Measurements from ENCODE around the gene PIGA. TPM values are rescaled to one million over a fixed set of nuclear protein-coding genes. Genes with fewer than 3 reads are reported as not detected.

PIGA gene
- polyA plus RNA-seq, 2 of the 4 experiments (the other 2 are of a cell fraction), result 9.5 to 21.2 TPM

DNA sequence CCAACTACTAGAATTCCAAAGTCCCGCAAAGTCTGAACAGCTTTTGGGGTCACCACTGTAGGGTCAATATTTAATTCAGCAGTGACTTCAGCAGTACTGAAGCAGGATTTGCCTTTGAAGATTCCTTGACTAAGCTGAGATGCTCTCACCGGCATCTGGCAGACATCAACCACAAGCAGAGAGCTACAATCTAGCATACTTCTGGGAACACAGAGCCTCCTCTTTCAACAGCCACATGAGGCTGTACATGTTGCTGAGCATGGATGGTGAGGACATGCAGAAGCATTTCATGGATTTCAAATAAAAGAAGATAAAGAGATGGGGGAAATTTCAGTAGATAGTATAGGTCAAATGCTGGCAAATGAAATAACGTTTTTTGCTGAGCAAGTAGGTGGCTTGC lies 13.3 kb downstream of the PIGA start:
- ChIA-PET CTCF (no interaction called here), POLR2A (no interaction called here)
- Histone ChIP-seq H3K4me1 (no peaks in the 10 kb centered on the region), H3K27ac (no peak overlapping the region), H3K4me2 (no peak overlapping the region), H3K4me3 (no peak overlapping the region), H3K9me3 (no peaks in the 10 kb centered on the region)
- FAIRE-seq (no peak), DNase-seq (ENCODE audit: low read depth in 1 of 2, low spot score in 1 of 2) (no peak), ATAC-seq (no peak)
- WGBS (ENCODE audit: missing lambda C conversion rate), result 78% methylated on average over 2 of the region's 3 CpGs
- TF ChIP-seq, protein P1, sequence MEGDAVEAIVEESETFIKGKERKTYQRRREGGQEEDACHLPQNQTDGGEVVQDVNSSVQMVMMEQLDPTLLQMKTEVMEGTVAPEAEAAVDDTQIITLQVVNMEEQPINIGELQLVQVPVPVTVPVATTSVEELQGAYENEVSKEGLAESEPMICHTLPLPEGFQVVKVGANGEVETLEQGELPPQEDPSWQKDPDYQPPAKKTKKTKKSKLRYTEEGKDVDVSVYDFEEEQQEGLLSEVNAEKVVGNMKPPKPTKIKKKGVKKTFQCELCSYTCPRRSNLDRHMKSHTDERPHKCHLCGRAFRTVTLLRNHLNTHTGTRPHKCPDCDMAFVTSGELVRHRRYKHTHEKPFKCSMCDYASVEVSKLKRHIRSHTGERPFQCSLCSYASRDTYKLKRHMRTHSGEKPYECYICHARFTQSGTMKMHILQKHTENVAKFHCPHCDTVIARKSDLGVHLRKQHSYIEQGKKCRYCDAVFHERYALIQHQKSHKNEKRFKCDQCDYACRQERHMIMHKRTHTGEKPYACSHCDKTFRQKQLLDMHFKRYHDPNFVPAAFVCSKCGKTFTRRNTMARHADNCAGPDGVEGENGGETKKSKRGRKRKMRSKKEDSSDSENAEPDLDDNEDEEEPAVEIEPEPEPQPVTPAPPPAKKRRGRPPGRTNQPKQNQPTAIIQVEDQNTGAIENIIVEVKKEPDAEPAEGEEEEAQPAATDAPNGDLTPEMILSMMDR (IDR thresholded peaks at IDR 0.05), result no peak
- no peak for TF ChIP-seq FOSB (CRISPR knock-in tag; IDR thresholded peaks at IDR 0.05)
- no peak for TF ChIP-seq HOXB5 (CRISPR knock-in tag; IDR thresholded peaks at IDR 0.05)
- no peak for TF ChIP-seq CHD4 (IDR thresholded peaks at IDR 0.05; ENCODE audit: borderline replicate concordance)
- TF ChIP-seq EHMT2 (IDR thresholded peaks at IDR 0.05; ENCODE audit: low read depth), result no peak
- no peak for TF ChIP-seq GATA3 (IDR thresholded peaks at IDR 0.05; ENCODE audit: borderline replicate concordance)
- TF ChIP-seq NPAS2 (CRISPR knock-in tag; IDR thresholded peaks at IDR 0.05; ENCODE audit: borderline replicate concordance), result no peak
- no peak for TF ChIP-seq NFE2L2 (conservative IDR thresholded peaks at IDR 0.05; ENCODE audit: low read length)
- TF ChIP-seq, protein P2, sequence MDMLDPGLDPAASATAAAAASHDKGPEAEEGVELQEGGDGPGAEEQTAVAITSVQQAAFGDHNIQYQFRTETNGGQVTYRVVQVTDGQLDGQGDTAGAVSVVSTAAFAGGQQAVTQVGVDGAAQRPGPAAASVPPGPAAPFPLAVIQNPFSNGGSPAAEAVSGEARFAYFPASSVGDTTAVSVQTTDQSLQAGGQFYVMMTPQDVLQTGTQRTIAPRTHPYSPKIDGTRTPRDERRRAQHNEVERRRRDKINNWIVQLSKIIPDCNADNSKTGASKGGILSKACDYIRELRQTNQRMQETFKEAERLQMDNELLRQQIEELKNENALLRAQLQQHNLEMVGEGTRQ (IDR thresholded peaks at IDR 0.05), result no peak
- no peak for TF ChIP-seq SREBF2 (IDR thresholded peaks at IDR 0.05)
- no peak for TF ChIP-seq FOSL2 (IDR thresholded peaks at IDR 0.05)
- no peak for TF ChIP-seq FOSL2 (CRISPR knock-in tag; IDR thresholded peaks at IDR 0.05)
- TF ChIP-seq, protein P3, sequence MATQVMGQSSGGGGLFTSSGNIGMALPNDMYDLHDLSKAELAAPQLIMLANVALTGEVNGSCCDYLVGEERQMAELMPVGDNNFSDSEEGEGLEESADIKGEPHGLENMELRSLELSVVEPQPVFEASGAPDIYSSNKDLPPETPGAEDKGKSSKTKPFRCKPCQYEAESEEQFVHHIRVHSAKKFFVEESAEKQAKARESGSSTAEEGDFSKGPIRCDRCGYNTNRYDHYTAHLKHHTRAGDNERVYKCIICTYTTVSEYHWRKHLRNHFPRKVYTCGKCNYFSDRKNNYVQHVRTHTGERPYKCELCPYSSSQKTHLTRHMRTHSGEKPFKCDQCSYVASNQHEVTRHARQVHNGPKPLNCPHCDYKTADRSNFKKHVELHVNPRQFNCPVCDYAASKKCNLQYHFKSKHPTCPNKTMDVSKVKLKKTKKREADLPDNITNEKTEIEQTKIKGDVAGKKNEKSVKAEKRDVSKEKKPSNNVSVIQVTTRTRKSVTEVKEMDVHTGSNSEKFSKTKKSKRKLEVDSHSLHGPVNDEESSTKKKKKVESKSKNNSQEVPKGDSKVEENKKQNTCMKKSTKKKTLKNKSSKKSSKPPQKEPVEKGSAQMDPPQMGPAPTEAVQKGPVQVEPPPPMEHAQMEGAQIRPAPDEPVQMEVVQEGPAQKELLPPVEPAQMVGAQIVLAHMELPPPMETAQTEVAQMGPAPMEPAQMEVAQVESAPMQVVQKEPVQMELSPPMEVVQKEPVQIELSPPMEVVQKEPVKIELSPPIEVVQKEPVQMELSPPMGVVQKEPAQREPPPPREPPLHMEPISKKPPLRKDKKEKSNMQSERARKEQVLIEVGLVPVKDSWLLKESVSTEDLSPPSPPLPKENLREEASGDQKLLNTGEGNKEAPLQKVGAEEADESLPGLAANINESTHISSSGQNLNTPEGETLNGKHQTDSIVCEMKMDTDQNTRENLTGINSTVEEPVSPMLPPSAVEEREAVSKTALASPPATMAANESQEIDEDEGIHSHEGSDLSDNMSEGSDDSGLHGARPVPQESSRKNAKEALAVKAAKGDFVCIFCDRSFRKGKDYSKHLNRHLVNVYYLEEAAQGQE (IDR thresholded peaks at IDR 0.05), result no peak
- TF ChIP-seq HEYL (CRISPR knock-in tag; IDR thresholded peaks at IDR 0.05), result no peak
- TF ChIP-seq ESRRA (IDR thresholded peaks at IDR 0.05; ENCODE audit: borderline replicate concordance, low read length), result no peak

DNA sequence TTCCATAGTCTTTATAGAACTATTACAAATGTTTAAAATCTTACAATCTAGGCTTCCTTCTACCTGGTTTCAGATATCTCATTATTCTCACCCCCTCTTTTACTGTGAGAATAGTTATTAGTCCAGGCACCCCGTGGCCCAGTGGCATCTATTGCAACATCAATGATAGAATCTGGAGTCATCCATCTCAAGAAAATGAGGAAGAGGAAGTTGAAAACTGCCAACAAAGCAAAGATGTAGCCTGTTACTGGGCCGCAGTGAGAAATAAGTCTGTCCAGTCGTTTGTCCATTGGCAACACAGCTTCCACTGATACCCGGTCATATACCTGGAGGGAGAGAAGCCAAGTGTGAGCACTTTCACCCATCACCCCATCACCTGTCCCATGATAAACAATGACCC lies 13.9 kb downstream of the PIGA start:
- no peak for TF ChIP-seq TFCP2L1 (CRISPR knock-in tag; IDR thresholded peaks at IDR 0.05)
- no peak for TF ChIP-seq HEYL (CRISPR knock-in tag; IDR thresholded peaks at IDR 0.05)
- TF ChIP-seq, protein P4, sequence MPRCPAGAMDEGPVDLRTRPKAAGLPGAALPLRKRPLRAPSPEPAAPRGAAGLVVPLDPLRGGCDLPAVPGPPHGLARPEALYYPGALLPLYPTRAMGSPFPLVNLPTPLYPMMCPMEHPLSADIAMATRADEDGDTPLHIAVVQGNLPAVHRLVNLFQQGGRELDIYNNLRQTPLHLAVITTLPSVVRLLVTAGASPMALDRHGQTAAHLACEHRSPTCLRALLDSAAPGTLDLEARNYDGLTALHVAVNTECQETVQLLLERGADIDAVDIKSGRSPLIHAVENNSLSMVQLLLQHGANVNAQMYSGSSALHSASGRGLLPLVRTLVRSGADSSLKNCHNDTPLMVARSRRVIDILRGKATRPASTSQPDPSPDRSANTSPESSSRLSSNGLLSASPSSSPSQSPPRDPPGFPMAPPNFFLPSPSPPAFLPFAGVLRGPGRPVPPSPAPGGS (IDR thresholded peaks at IDR 0.05), result no peak
- TF ChIP-seq TP53 (CRISPR knock-in tag; IDR thresholded peaks at IDR 0.05), result no peak
- no peak for TF ChIP-seq KDM5A (IDR thresholded peaks at IDR 0.05)
- no peak for TF ChIP-seq JUN (IDR thresholded peaks at IDR 0.05)
- TF ChIP-seq, protein P5, sequence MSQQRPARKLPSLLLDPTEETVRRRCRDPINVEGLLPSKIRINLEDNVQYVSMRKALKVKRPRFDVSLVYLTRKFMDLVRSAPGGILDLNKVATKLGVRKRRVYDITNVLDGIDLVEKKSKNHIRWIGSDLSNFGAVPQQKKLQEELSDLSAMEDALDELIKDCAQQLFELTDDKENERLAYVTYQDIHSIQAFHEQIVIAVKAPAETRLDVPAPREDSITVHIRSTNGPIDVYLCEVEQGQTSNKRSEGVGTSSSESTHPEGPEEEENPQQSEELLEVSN (IDR thresholded peaks at IDR 0.05; ENCODE audit: borderline replicate concordance, low read depth), result no peak
- no peak for TF ChIP-seq RFX5 (IDR thresholded peaks at IDR 0.05)
- Histone ChIP-seq H3K4me1 (no peaks in the 10 kb centered on the region), H3K4me2 (no peak overlapping the region), H3K9me3 (no peaks in the 10 kb centered on the region), H3K4me3 (no peak overlapping the region), H3K27ac (no peak overlapping the region)
- ChIA-PET CTCF (no interaction called here), POLR2A (no interaction called here)
- FAIRE-seq, result no peak
- WGBS (ENCODE audit: missing lambda C conversion rate), result 84% methylated on average over 4 of the region's 4 CpGs
- no peak for ATAC-seq
- DNase-seq (ENCODE audit: low read depth in 1 of 2, low spot score in 1 of 2), result no peak
